Measurements from ENCODE around the gene ADAM19. TPM values are rescaled to one million over a fixed set of nuclear protein-coding genes. Genes with fewer than 3 reads are reported as not detected.

Gene ADAM19
- polyA plus RNA-seq, 3 donors: 9.8 to 11.1 (median 11.1) TPM

GRCh38 chr5:157469073-157469472 is 106.5 kb downstream of the ADAM19 start:
- DNase-seq: no peak

GRCh38 chr5:157468293-157468965 is 107.1 kb downstream of the ADAM19 start:
- no peak for DNase-seq

- no peak for DNase-seq
Observed at GRCh38 chr5:157464519-157465171, 110.9 kb downstream of the ADAM19 start.

- no peak for DNase-seq
Observed at GRCh38 chr5:157463621-157464518, 111.7 kb downstream of the ADAM19 start.

- no peak for DNase-seq
Observed at GRCh38 chr5:157463081-157463480, 112.5 kb downstream of the ADAM19 start.

GRCh38 chr5:157460921-157461792 is 114.4 kb downstream of the ADAM19 start:
- DNase-seq: no peak

- peak; percentile 16 for DNase-seq
Observed at GRCh38 chr5:157459715-157460599, 115.6 kb downstream of the ADAM19 start, which contains the start of gene NIPAL4. TSS of gene NIPAL4 (plus strand) at chr5:157460213. CDS start at chr5:157460321, 108 bp downstream.

GRCh38 chr5:157458835-157459234 is 116.7 kb downstream of the ADAM19 start:
- no peak for DNase-seq

GRCh38 chr5:157457391-157457790 is 118.2 kb downstream of the ADAM19 start:
- no peak for DNase-seq

DNA sequence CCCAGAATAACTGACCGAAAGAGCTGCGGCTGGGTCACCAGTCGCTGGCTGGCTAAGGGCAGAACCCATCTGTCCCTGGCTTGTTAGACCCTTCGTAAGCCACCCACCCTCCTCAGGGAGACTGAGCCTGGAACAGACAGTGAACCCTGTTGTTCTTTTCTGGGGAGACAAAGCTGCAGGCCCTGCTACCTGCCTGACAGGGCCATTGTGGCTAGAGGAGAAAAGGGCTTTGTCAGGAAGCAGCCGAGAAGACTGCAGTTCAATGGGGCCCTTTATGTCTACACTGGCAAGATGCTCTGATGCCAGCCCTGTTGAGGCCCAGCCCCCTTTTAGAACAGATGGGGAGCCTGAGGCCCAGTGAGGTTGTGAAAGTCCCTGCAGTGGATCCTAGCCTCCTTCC is 119.3 kb downstream of the ADAM19 start:
- no peak for DNase-seq

GRCh38 chr5:157455057-157455456 is 120.5 kb downstream of the ADAM19 start:
- DNase-seq: no peak

DNA sequence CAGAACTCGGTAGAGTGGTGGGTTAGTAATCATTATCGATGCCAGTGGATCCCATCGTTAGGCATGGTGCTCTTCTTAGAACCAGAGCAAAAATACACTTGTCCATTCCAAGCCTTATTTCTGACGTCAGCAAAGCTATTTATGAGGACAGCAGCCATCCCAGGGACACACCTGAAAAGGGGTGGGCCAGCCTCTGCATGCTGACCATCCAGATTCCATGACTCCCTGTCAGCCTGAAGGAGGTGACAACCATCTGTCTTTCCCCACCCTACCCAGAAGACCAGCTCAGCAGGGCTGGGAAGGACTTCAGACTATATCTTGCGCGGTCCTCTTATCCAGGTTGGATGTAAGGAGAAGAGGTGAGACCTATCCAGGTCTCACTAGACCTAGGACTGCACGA is 121.3 kb downstream of the ADAM19 start:
- DNase-seq: no peak

- no peak for DNase-seq
Observed at GRCh38 chr5:157451806-157452205, 123.8 kb downstream of the ADAM19 start.

GRCh38 chr5:157450024-157450423 is 125.6 kb downstream of the ADAM19 start:
- DNase-seq: no peak

DNA sequence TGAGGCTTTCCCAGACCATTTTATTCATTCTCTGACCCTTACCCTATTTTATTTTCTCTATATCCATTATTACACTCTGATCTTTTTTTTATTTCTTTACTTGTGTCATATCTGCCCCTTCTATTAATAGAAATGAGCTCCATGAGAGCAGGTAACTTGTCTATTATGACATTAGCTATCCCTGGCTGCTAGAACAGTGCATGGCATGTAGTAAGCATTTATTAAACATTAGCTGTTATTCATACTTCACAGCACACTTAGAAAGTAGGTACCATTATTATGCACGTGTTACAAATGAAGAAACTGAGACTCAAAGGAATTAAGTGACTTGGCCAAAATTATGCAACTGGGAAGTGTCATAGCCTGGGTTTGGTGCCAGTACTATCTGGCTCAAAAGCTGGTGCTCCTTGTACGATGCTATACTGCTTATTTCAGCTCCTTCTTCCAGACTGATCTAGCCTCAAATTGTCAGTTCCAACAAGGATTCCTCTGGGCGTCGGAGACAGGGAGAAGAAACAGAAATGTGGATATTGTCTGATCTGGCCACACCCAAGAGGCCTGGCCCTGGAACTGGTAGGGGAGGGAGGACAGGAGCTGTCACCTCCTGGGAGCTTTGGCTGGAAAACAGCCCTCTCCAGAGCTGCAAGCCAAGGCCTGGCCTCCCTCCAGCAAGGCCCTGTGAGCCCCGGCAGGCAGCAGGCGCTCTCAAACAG is 126.4 kb downstream of the ADAM19 start:
- no peak for DNase-seq

DNA sequence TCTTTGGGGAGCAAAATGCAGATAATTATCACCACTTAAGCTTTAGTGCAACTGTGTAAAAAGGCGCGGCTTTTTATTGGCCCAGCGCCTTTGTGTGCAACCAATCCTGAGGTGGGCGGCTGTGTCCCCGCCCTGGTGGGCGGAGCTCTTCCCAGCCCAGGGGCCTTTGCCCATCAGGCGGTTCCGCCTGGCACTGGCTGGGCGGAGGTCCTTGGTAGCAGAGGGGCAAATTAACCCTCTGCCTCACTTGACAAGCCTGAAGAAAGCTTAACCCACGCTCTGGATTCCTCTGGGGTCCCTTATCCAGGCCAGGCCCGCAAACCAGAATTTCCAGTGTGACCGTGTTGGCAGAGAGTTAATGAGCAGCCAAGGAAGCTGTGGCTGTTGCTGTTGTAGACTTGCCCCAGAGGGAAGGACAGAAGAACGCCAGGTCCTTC is 128.4 kb downstream of the ADAM19 start:
- peak; percentile 62 for DNase-seq

- no peak for DNase-seq
Observed at GRCh38 chr5:157446412-157446935, 129.1 kb downstream of the ADAM19 start.

DNA sequence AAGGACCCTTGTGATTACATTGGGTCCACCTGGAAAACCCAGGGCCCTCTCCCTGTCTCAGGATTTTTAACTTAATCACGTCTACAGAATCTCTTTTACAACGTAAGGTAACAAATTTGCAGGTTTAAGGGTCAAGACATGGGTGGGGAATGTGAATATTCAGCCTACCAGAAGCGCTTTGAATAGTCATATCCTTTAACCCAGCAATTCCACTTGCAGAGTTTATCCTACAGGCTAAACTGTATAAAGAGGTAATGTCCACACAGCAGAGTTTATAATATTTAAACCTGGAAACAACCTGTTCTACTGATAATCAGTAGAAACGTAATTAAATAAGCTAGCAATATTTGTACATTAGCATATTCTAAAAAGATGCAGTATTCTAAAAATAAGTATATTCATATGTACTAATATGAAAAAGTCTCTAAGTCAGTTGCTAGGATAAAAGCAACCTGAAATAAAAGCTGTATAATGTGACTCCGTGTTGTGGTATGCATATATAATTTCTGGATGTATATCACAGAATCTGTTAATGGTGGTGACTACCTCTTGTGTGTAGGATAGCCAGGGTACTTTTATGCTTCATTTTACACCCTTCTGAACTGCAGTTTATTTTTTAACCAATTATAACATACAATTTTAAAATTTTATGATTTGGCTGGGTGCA is 129.7 kb downstream of the ADAM19 start:
- no peak for DNase-seq

- no peak for DNase-seq
Observed at GRCh38 chr5:157444224-157444623, 131.4 kb downstream of the ADAM19 start.
